HCT116 (cell line): ENCODE results near the gene NSMCE4A. TPM values are rescaled to one million over a fixed set of nuclear protein-coding genes. Genes with fewer than 3 reads are reported as not detected.
"Not testable (repeated sequence)": the region's sequence is repeated elsewhere in the genome, so short reads cannot be mapped to it uniquely, and the experiment has no call there.

Experiments
- ATAC-seq: fragments of 200-7000 bp; cut with Tn5 transposase; 2 replicates; pipeline ENCODE4 v1.9.1; 2020; ENCODE audit warnings: mild to moderate bottlenecking, moderate library complexity
- BruUV-seq: library from RNA; stranded (reverse); fragments of 400-500 nt; replicated peaks from 2 replicates; lab custom pipeline; 2021; lab: Mats Ljungman, UMichigan
- CTCF ChIA-PET: fragments of 300-600 bp; sonication (Branson Sonifier 250); formaldehyde crosslinking; loops from one replicate; lab custom pipeline; 2021; ENCODE audit warnings: antibody characterized with exemption; lab: Charles Lee
- POLR2A ChIA-PET: fragments of 300-600, 350-600 bp; sonication (Branson Sonifier 250); formaldehyde crosslinking; loops from one replicate; lab custom pipeline; 2021; ENCODE audit warnings: antibody characterized with exemption; lab: Charles Lee
- RAD21 ChIA-PET, 2 experiments: fragments of 300-600 bp; sonication (Branson Sonifier 250); formaldehyde crosslinking; loops; one replicate each; lab custom pipeline; 2023; ENCODE audit warnings: low total read pairs in 2 of 2; ENCODE audit not compliant: uncharacterized antibody in 2 of 2, unreplicated experiment in 2 of 2, low non-redundant PET in 1 of 2; lab: Charles Lee
- DNase-seq: peaks from one replicate; pipeline ENCODE4 v3.0.0-alpha.2; 2010; ENCODE audit warnings: low read depth, low spot score
- H2AFZ ChIP-seq: fragments of 200-600 bp; shearing (Covaris generic), sonication (generic); 2 replicates; pipeline ENCODE4 v1.6.1; 2017; ENCODE audit warnings: low read depth, mixed run types, mixed read lengths, antibody characterized with exemption, low read length; ENCODE audit not compliant: poor library complexity, severe bottlenecking
- H3K27ac ChIP-seq: 2 replicates; pipeline ENCODE4 v1.5.1; 2012; ENCODE audit warnings: low read depth, low read length
- H3K27me3 ChIP-seq: fragments of 200-600 bp; sonication (generic); 2 replicates; pipeline ENCODE4 v1.6.1; 2016; ENCODE audit warnings: mixed run types, low read length, mixed read lengths; ENCODE audit not compliant: insufficient read depth
- H3K36me3 ChIP-seq, 2 experiments: fragments of 200-500 bp in 1 of 2; fragments of 200-600 bp in 1 of 2; sonication (Bioruptor generic) in 1 of 2; sonication (generic) in 1 of 2; 2 replicates each; pipeline versions ENCODE4 v1.5.1 to v1.6.1; 2014 to 2016; ENCODE audit warnings: low read length in 2 of 2, inconsistent platforms in 1 of 2, mixed read lengths in 1 of 2, mixed run types in 1 of 2; ENCODE audit not compliant: insufficient read depth in 2 of 2, control insufficient read depth in 1 of 2
- H3K4me1 ChIP-seq, 2 experiments: fragments of 200-600 bp in 1 of 2; sonication (generic) in 1 of 2; 2 replicates each; pipeline versions ENCODE4 v1.5.1 to v1.6.1; 2012 to 2017; ENCODE audit warnings: low read length in 2 of 2, inconsistent platforms in 1 of 2, mild to moderate bottlenecking in 1 of 2, mixed read lengths in 1 of 2, mixed run types in 1 of 2, moderate library complexity in 1 of 2; ENCODE audit not compliant: insufficient read depth in 2 of 2, control insufficient read depth in 1 of 2
- H3K4me2 ChIP-seq: fragments of 200-600 bp; sonication (generic); 2 replicates; pipeline ENCODE4 v1.6.1; 2017; ENCODE audit warnings: mixed run types, low read length, mixed read lengths
- H3K4me3 ChIP-seq, 2 experiments: fragments of 200-600 bp in 1 of 2; sonication (generic) in 1 of 2; replicated peaks in 1 of 2; 2 replicates each; pipeline ENCODE4 v1.5.1; 2011 to 2016; ENCODE audit warnings: low read length in 2 of 2, control low read depth in 1 of 2, low read depth in 1 of 2, mild to moderate bottlenecking in 1 of 2, mixed read lengths in 1 of 2, mixed run types in 1 of 2
- H3K79me2 ChIP-seq: fragments of 200-600 bp; sonication (generic); 2 replicates; pipeline ENCODE4 v1.6.1; 2017; ENCODE audit warnings: mild to moderate bottlenecking, mixed run types, low read length, moderate library complexity, mixed read lengths; ENCODE audit not compliant: insufficient read depth
- H3K9ac ChIP-seq: fragments of 200-600 bp; sonication (generic); 2 replicates; pipeline ENCODE4 v1.6.1; 2016; ENCODE audit warnings: low read length, mixed read lengths
- H3K9me2 ChIP-seq: fragments of 200-600 bp; sonication (generic), shearing (Covaris generic); 2 replicates; pipeline ENCODE4 v1.6.1; 2017; ENCODE audit warnings: mixed run types, mild to moderate bottlenecking, moderate library complexity; ENCODE audit not compliant: insufficient read depth
- H3K9me3 ChIP-seq, 2 experiments: fragments of 200-500 bp in 1 of 2; fragments of 200-600 bp in 1 of 2; sonication (Bioruptor generic) in 1 of 2; sonication (generic) in 1 of 2; 2 replicates each; pipeline ENCODE4 v1.6.1; 2014 to 2017; ENCODE audit warnings: low read length in 2 of 2, mixed read lengths in 2 of 2, inconsistent platforms in 1 of 2, low read depth in 1 of 2, mild to moderate bottlenecking in 1 of 2, mixed run types in 1 of 2, moderate library complexity in 1 of 2; ENCODE audit not compliant: control insufficient read depth in 1 of 2, insufficient read depth in 1 of 2
- H4K20me1 ChIP-seq: fragments of 200-600 bp; sonication (generic), shearing (Covaris generic); 2 replicates; pipeline ENCODE4 v1.6.1; 2017; ENCODE audit warnings: mixed run types, mild to moderate bottlenecking, moderate library complexity; ENCODE audit not compliant: insufficient read depth
- ATF3 ChIP-seq: IDR thresholded peaks from 2 replicates; pipeline ENCODE4 v1.6.1; 2012
- CTCF ChIP-seq, 3 experiments: fragments of 200-600 bp in 1 of 3; sonication (generic) in 1 of 3; IDR thresholded peaks in 2 of 3; conservative IDR thresholded peaks in 1 of 3; 2 replicates each; pipeline ENCODE4 v1.5.1; 2012 to 2017; ENCODE audit warnings: low read depth in 2 of 3, low read length in 2 of 3, antibody characterized with exemption in 1 of 3, borderline replicate concordance in 1 of 3, control low read depth in 1 of 3, mild to moderate bottlenecking in 1 of 3, mixed read lengths in 1 of 3, mixed run types in 1 of 3, moderate library complexity in 1 of 3; ENCODE audit not compliant: insufficient read depth in 1 of 3
- ELF1 ChIP-seq: IDR thresholded peaks from 2 replicates; pipeline ENCODE4 v1.6.1; 2012; ENCODE audit warnings: low read depth, borderline replicate concordance
- EZH2 ChIP-seq: fragments of 200-600 bp; sonication (generic); IDR thresholded peaks from 2 replicates; pipeline ENCODE4 v1.6.1; 2017; ENCODE audit warnings: antibody characterized with exemption, mixed run types
- POLR2A ChIP-seq: IDR thresholded peaks from 2 replicates; pipeline ENCODE4 v1.7.0; 2011; ENCODE audit warnings: borderline replicate concordance; ENCODE audit not compliant: insufficient read depth, insufficient read length; ENCODE audit errors: extremely low read depth
- RAD21 ChIP-seq: IDR thresholded peaks from 2 replicates; pipeline ENCODE4 v1.6.1; 2012; ENCODE audit warnings: low read depth, mild to moderate bottlenecking
- SIN3A ChIP-seq: IDR thresholded peaks from 2 replicates; pipeline ENCODE4 v1.6.1; 2012; ENCODE audit warnings: low read depth
- SP1 ChIP-seq: IDR thresholded peaks from 2 replicates; pipeline ENCODE4 v1.6.1; 2012; ENCODE audit warnings: low read depth
- ZBTB33 ChIP-seq: IDR thresholded peaks from 2 replicates; pipeline ENCODE4 v1.6.1; 2011; ENCODE audit warnings: mild to moderate bottlenecking, low read length, moderate library complexity; ENCODE audit not compliant: insufficient replicate concordance; ENCODE audit errors: extremely low read depth
- intact Hi-C: fragments of 100-400 bp; cut with micrococcal nuclease; formaldehyde crosslinking; loops from 2 replicates; pipeline ENCODE4 v1.10.0; 2022
- total RNA-seq: library from RNA; stranded (reverse); gene quantifications from one replicate; pipeline ENCODE4 v1.2.1, GENCODE V29; 2021; ENCODE audit not compliant: unreplicated experiment

NSMCE4A gene
- total RNA-seq, 1 experiment from 2014 or later = 70.6 TPM

- TF ChIP-seq CTCF (IDR thresholded peaks at IDR 0.05 in 2 of 3, conservative IDR thresholded peaks at IDR 0.05 in 1 of 3; ENCODE audit: borderline replicate concordance in 1 of 3, insufficient read depth in 1 of 3, low read depth in 2 of 3, low read length in 2 of 3) = no peak
Observed at GRCh38 chr10:121994429-121994941, 19.5 kb upstream of the NSMCE4A start (continued).

- H2AFZ ChIP-seq, RAD21 ChIA-PET, BruUV-seq, H3K9ac ChIP-seq, ATAC-seq, H3K79me2 ChIP-seq, intact Hi-C loops, H3K9me3 ChIP-seq, H3K27me3 ChIP-seq, H4K20me1 ChIP-seq, H3K9me2 ChIP-seq, POLR2A ChIA-PET, H3K4me3 ChIP-seq, H3K27ac ChIP-seq, H3K4me2 ChIP-seq, CTCF ChIA-PET, DNase-seq, H3K36me3 ChIP-seq: not testable (repeated sequence)
- H3K4me1 ChIP-seq = peaks cover 18 to 23% of the 10 kb centered on the region in 2 experiments
Observed at GRCh38 chr10:121991727-121992126, 16.7 kb upstream of the NSMCE4A start.

GRCh38 chr10:121990015-121990677, 15.1 kb upstream of the NSMCE4A start:
- Histone ChIP-seq H3K4me3 (no peak overlapping the region), H3K9me3 (peaks cover under 1 to 8% of the 10 kb centered on the region in 2 experiments; a peak in 2 of 4 replicates), H3K27me3 (no peaks in the 10 kb centered on the region), H3K79me2 (no peaks in the 10 kb centered on the region), H3K36me3 (no peaks in the 10 kb centered on the region), H3K9me2 (no peaks in the 10 kb centered on the region), H4K20me1 (no peaks in the 10 kb centered on the region), H3K4me2 (no peak overlapping the region), H2AFZ (no peak overlapping the region), H3K9ac (no peak overlapping the region), H3K4me1 (peaks cover 18 to 25% of the 10 kb centered on the region in 2 experiments), H3K27ac (no peak overlapping the region)
- POLR2A ChIA-PET = no interaction called here
- no peak for DNase-seq
- CTCF ChIA-PET = no interaction called here
- no peak for ATAC-seq
- RAD21 ChIA-PET = no interaction called here
- BruUV-seq = no TSS peak
- intact Hi-C loops = no loop called here
- no peak for TF ChIP-seq SIN3A
- TF ChIP-seq CTCF (IDR thresholded peaks at IDR 0.05 in 2 of 3, conservative IDR thresholded peaks at IDR 0.05 in 1 of 3; ENCODE audit: borderline replicate concordance in 1 of 3, insufficient read depth in 1 of 3, low read depth in 2 of 3, low read length in 2 of 3) = no peak
- no peak for TF ChIP-seq EZH2
- TF ChIP-seq ELF1 = no peak
- no peak for TF ChIP-seq ZBTB33
- no peak for TF ChIP-seq SP1
- no peak for TF ChIP-seq POLR2A
- no peak for TF ChIP-seq RAD21
- TF ChIP-seq ATF3 = no peak
